ENCODE measurements around the gene DNM3.
"Not testable (repeated sequence)": the region's sequence is repeated elsewhere in the genome, so short reads cannot be mapped to it uniquely, and the experiment has no call there.

The DNM3 gene

GRCh38 chr1:172069534-172069933, 228.2 kb downstream of the DNM3 start:
- Histone ChIP-seq H4K91ac (ENCODE audit: low read length) (no peak overlapping the region), H3K4ac (ENCODE audit: low read depth in 1 of 2, low read length in 2 of 2) (no peak overlapping the region), H3K9me3 (ENCODE audit: control insufficient read depth, low read length) (no peaks in the 10 kb centered on the region), H2AK5ac (ENCODE audit: low read length, severe bottlenecking) (no peak overlapping the region), H3K14ac (ENCODE audit: low read length in 2 of 2) (no peak overlapping the region), H3K27me3 (ENCODE audit: control insufficient read depth in 1 of 2, insufficient read depth in 1 of 2, low read length in 2 of 2) (no peaks in the 10 kb centered on the region), H3K79me1 (replicated peaks; ENCODE audit: low read length, poor library complexity, severe bottlenecking) (no peaks in the 10 kb centered on the region), H2BK15ac (ENCODE audit: low read depth, poor library complexity, severe bottlenecking) (no peak overlapping the region), H2AFZ (ENCODE audit: low read depth, low read length) (no peak overlapping the region), H3K23ac (ENCODE audit: low read length in 2 of 2) (no peak overlapping the region), H3K27ac (ENCODE audit: low read length, poor library complexity, severe bottlenecking) (no peak overlapping the region), H3K9ac (ENCODE audit: low read length) (no peak overlapping the region), H2BK120ac (ENCODE audit: low read depth, low read length) (no peak overlapping the region), H2BK5ac (ENCODE audit: low read depth, low read length, poor library complexity, severe bottlenecking) (no peak overlapping the region), H4K8ac (ENCODE audit: low read length) (no peak overlapping the region), H3K18ac (ENCODE audit: low read depth in 1 of 2, low read length in 2 of 2) (peak overlapping the region in 1 of 2 experiments; percentile 37), H3K4me2 (ENCODE audit: low read length, poor library complexity, severe bottlenecking) (no peak overlapping the region), H2BK12ac (ENCODE audit: low read length in 2 of 2) (no peak overlapping the region), H3K36me3 (ENCODE audit: control insufficient read depth in 1 of 2, insufficient read depth in 2 of 2, low read depth in 1 of 2, low read length in 2 of 2) (no peaks in the 10 kb centered on the region), H3K4me1 (ENCODE audit: control insufficient read depth, insufficient read depth, low read depth, low read length) (no peaks in the 10 kb centered on the region), H3K4me3 (ENCODE audit: insufficient read depth in 1 of 2, low read depth in 1 of 2, low read length in 2 of 2) (no peak overlapping the region)
- WGBS = 88% methylated on average over 2 of the region's 3 CpGs
- no peak for DNase-seq

GRCh38 chr1:172070055-172070454, 228.8 kb downstream of the DNM3 start:
- no peaks in the 10 kb centered on the region for H3K27me3 ChIP-seq (ENCODE audit: control insufficient read depth in 1 of 2, insufficient read depth in 1 of 2, low read length in 2 of 2)
- no peak overlapping the region for H2BK12ac ChIP-seq (ENCODE audit: low read length in 2 of 2)
- H3K4me2 ChIP-seq (ENCODE audit: low read length, poor library complexity, severe bottlenecking) = no peak overlapping the region
- H3K36me3 ChIP-seq (ENCODE audit: control insufficient read depth in 1 of 2, insufficient read depth in 2 of 2, low read depth in 1 of 2, low read length in 2 of 2) = no peaks in the 10 kb centered on the region
- no peak overlapping the region for H3K4me3 ChIP-seq (ENCODE audit: insufficient read depth in 1 of 2, low read depth in 1 of 2, low read length in 2 of 2)
- H3K79me1 ChIP-seq (replicated peaks; ENCODE audit: low read length, poor library complexity, severe bottlenecking) = no peaks in the 10 kb centered on the region
- H3K23ac ChIP-seq (ENCODE audit: low read length in 2 of 2) = no peak overlapping the region
- DNase-seq = no peak
- H3K18ac ChIP-seq (ENCODE audit: low read depth in 1 of 2, low read length in 2 of 2) = peak overlapping the region in 1 of 2 experiments; percentile 37
- no peak overlapping the region for H3K9ac ChIP-seq (ENCODE audit: low read length)
- H2AK5ac ChIP-seq (ENCODE audit: low read length, severe bottlenecking) = no peak overlapping the region
- no peak overlapping the region for H4K91ac ChIP-seq (ENCODE audit: low read length)
- H3K9me3 ChIP-seq (ENCODE audit: control insufficient read depth, low read length) = no peaks in the 10 kb centered on the region
- H3K4ac ChIP-seq (ENCODE audit: low read depth in 1 of 2, low read length in 2 of 2) = no peak overlapping the region
- no peak overlapping the region for H2BK15ac ChIP-seq (ENCODE audit: low read depth, poor library complexity, severe bottlenecking)
- H2AFZ ChIP-seq (ENCODE audit: low read depth, low read length) = no peak overlapping the region
- H2BK5ac ChIP-seq (ENCODE audit: low read depth, low read length, poor library complexity, severe bottlenecking) = no peak overlapping the region
- no peak overlapping the region for H3K27ac ChIP-seq (ENCODE audit: low read length, poor library complexity, severe bottlenecking)
- no peaks in the 10 kb centered on the region for H3K4me1 ChIP-seq (ENCODE audit: control insufficient read depth, insufficient read depth, low read depth, low read length)
- no peak overlapping the region for H4K8ac ChIP-seq (ENCODE audit: low read length)
- H2BK120ac ChIP-seq (ENCODE audit: low read depth, low read length) = no peak overlapping the region
- no peak overlapping the region for H3K14ac ChIP-seq (ENCODE audit: low read length in 2 of 2)

GRCh38 chr1:172071746-172072145, 230.4 kb downstream of the DNM3 start:
- Histone ChIP-seq H2BK15ac (ENCODE audit: low read depth, poor library complexity, severe bottlenecking) (no peak overlapping the region), H3K4me1 (ENCODE audit: control insufficient read depth, insufficient read depth, low read depth, low read length) (no peaks in the 10 kb centered on the region), H3K9ac (ENCODE audit: low read length) (no peak overlapping the region), H3K9me3 (ENCODE audit: control insufficient read depth, low read length) (no peaks in the 10 kb centered on the region), H2BK5ac (ENCODE audit: low read depth, low read length, poor library complexity, severe bottlenecking) (no peak overlapping the region), H3K27me3 (ENCODE audit: control insufficient read depth in 1 of 2, insufficient read depth in 1 of 2, low read length in 2 of 2) (no peaks in the 10 kb centered on the region), H3K18ac (ENCODE audit: low read depth in 1 of 2, low read length in 2 of 2) (no peak overlapping the region), H2AK5ac (ENCODE audit: low read length, severe bottlenecking) (no peak overlapping the region), H3K36me3 (ENCODE audit: control insufficient read depth in 1 of 2, insufficient read depth in 2 of 2, low read depth in 1 of 2, low read length in 2 of 2) (no peaks in the 10 kb centered on the region), H3K4me2 (ENCODE audit: low read length, poor library complexity, severe bottlenecking) (no peak overlapping the region), H3K4me3 (ENCODE audit: insufficient read depth in 1 of 2, low read depth in 1 of 2, low read length in 2 of 2) (no peak overlapping the region), H3K23ac (ENCODE audit: low read length in 2 of 2) (no peak overlapping the region), H4K8ac (ENCODE audit: low read length) (no peak overlapping the region), H2BK120ac (ENCODE audit: low read depth, low read length) (no peak overlapping the region), H2BK12ac (ENCODE audit: low read length in 2 of 2) (no peak overlapping the region), H3K27ac (ENCODE audit: low read length, poor library complexity, severe bottlenecking) (no peak overlapping the region), H2AFZ (ENCODE audit: low read depth, low read length) (no peak overlapping the region), H4K91ac (ENCODE audit: low read length) (no peak overlapping the region), H3K79me1 (replicated peaks; ENCODE audit: low read length, poor library complexity, severe bottlenecking) (no peaks in the 10 kb centered on the region), H3K14ac (ENCODE audit: low read length in 2 of 2) (no peak overlapping the region), H3K4ac (ENCODE audit: low read depth in 1 of 2, low read length in 2 of 2) (no peak overlapping the region)
- DNase-seq = no peak
- 71% methylated on average over 1 of the region's 2 CpGs for WGBS

- not testable (repeated sequence) for H2BK15ac ChIP-seq (ENCODE audit: low read depth, poor library complexity, severe bottlenecking); H2AK5ac ChIP-seq (ENCODE audit: low read length, severe bottlenecking); DNase-seq; H3K18ac ChIP-seq (ENCODE audit: low read depth in 1 of 2, low read length in 2 of 2); H3K27me3 ChIP-seq (ENCODE audit: control insufficient read depth in 1 of 2, insufficient read depth in 1 of 2, low read length in 2 of 2); H3K4me2 ChIP-seq (ENCODE audit: low read length, poor library complexity, severe bottlenecking); H3K9me3 ChIP-seq (ENCODE audit: control insufficient read depth, low read length); H3K4ac ChIP-seq (ENCODE audit: low read depth in 1 of 2, low read length in 2 of 2); H2BK12ac ChIP-seq (ENCODE audit: low read length in 2 of 2); H2AFZ ChIP-seq (ENCODE audit: low read depth, low read length); H4K8ac ChIP-seq (ENCODE audit: low read length); H2BK5ac ChIP-seq (ENCODE audit: low read depth, low read length, poor library complexity, severe bottlenecking); H2BK120ac ChIP-seq (ENCODE audit: low read depth, low read length); H3K79me1 ChIP-seq (replicated peaks; ENCODE audit: low read length, poor library complexity, severe bottlenecking); H3K4me3 ChIP-seq (ENCODE audit: insufficient read depth in 1 of 2, low read depth in 1 of 2, low read length in 2 of 2); H3K14ac ChIP-seq (ENCODE audit: low read length in 2 of 2); H4K91ac ChIP-seq (ENCODE audit: low read length); H3K4me1 ChIP-seq (ENCODE audit: control insufficient read depth, insufficient read depth, low read depth, low read length); H3K27ac ChIP-seq (ENCODE audit: low read length, poor library complexity, severe bottlenecking); H3K9ac ChIP-seq (ENCODE audit: low read length); H3K23ac ChIP-seq (ENCODE audit: low read length in 2 of 2); H3K36me3 ChIP-seq (ENCODE audit: control insufficient read depth in 1 of 2, insufficient read depth in 2 of 2, low read depth in 1 of 2, low read length in 2 of 2)
- WGBS = 95% methylated on average over 4 of the region's 4 CpGs
Observed at GRCh38 chr1:172079859-172080258, 238.6 kb downstream of the DNM3 start.
